ENCODE results near the gene IFT43.

GRCh38 chr14:76034566-76034965 lies 49.0 kb downstream of the IFT43 start:
- TF ChIP-seq CTCF (IDR thresholded peaks at IDR 0.05 in 4 of 5, conservative IDR thresholded peaks at IDR 0.05 in 1 of 5) (no peak), POLR2A (IDR thresholded peaks at IDR 0.05) (no peak)

Data from gastrocnemius medialis (tissue), 4 donors.